Retinal pigment epithelial cell (primary cell): ENCODE data around the gene FYCO1.

Experiments
- DNase-seq: peaks from one replicate; pipeline ENCODE4 v3.0.0-alpha.2; 2010; ENCODE audit warnings: low read depth
- H3K4me3 ChIP-seq: 2 replicates; pipeline ENCODE4 v1.5.1; 2011; ENCODE audit warnings: mild to moderate bottlenecking, low read length, control low read depth, moderate library complexity
- TF ChIP-seq, protein P1 (sequence below): conservative IDR thresholded peaks from 2 replicates; pipeline ENCODE4 v1.5.1; 2011; ENCODE audit warnings: low read depth, low read length, control low read depth, inconsistent platforms

The FYCO1 gene

DNA sequence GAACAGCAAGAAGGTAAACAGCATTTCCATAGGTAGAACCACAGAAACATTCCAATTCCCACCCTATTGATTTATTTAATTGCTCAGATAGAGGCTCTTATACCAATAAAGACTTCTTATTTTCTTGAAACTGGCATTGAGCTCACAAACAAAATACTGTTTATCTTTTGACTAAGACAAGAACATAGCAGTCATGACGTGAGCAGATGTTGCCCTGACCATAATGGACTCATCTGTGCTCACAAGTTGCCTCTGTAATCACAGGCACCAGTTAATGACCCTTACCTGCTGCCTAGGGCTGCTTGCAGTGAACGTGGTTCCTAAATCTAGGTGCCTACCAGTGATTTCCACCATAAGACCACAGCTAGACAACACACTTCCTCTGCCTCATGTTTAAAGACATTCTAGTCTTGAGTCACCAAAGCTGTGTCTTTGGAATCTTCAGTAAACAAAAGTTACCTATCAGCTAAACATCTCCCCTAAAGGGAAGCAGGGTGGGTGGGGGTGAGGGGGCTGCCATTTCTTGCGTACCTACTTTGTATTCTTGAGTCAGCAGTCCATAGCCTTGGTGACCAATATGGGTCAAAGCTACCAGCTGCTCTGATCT is 2.1 kb downstream of the FYCO1 start:
- DNase-seq: no peak
- H3K4me3 ChIP-seq: no peak overlapping the region
- TF ChIP-seq, protein P1, sequence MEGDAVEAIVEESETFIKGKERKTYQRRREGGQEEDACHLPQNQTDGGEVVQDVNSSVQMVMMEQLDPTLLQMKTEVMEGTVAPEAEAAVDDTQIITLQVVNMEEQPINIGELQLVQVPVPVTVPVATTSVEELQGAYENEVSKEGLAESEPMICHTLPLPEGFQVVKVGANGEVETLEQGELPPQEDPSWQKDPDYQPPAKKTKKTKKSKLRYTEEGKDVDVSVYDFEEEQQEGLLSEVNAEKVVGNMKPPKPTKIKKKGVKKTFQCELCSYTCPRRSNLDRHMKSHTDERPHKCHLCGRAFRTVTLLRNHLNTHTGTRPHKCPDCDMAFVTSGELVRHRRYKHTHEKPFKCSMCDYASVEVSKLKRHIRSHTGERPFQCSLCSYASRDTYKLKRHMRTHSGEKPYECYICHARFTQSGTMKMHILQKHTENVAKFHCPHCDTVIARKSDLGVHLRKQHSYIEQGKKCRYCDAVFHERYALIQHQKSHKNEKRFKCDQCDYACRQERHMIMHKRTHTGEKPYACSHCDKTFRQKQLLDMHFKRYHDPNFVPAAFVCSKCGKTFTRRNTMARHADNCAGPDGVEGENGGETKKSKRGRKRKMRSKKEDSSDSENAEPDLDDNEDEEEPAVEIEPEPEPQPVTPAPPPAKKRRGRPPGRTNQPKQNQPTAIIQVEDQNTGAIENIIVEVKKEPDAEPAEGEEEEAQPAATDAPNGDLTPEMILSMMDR: no peak

DNA sequence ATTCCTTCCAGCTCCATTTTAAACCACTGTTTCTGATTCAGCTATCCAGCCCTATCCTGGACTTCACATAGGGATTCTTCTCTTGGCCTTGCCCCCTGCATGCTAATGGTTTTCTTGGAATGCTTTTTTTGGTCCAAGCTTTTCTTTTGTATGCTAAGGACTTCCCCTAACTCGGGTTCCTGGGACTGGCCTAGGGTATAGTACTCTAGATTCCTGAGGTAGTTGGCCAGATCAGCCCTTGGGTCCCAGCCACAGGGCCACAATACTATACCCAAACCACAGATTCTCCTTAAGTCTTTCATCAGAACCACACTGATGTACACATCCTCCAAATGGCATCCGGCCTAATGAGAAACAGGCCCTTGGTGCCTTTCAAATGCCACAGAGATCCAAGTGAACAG is 2.8 kb downstream of the FYCO1 start:
- H3K4me3 ChIP-seq: no peak overlapping the region
- TF ChIP-seq, protein P1: no peak
- no peak for DNase-seq

DNA sequence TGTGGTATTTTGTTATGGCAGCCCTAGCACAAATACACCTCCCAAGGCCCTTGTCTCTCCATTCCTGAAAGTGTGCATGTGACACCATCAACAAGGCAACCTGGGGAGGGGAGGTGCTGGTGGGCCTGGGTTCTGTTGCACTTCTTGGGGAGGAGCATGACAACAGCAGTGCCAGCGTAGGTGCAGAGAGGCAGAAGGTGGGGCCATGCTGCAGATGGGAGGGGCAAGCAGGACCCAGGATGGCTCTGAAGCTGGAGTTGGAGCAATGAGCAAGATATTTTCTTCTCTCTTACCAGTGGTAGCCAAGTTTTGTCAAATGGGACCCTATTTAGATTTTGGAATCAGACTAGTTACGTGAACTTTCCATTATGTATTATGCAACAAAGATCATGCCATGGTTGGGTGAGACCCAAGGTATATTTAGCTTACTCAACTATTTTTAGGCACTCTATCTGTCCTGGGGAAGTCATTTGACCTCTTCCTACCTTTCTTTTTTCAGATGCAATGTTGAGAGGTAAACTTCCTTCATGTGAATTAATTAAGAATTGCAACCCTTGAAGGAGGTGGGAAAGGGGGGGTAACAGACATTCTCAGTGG is 3.4 kb downstream of the FYCO1 start:
- no peak overlapping the region for H3K4me3 ChIP-seq
- DNase-seq: no peak
- TF ChIP-seq, protein P1: no peak

DNA sequence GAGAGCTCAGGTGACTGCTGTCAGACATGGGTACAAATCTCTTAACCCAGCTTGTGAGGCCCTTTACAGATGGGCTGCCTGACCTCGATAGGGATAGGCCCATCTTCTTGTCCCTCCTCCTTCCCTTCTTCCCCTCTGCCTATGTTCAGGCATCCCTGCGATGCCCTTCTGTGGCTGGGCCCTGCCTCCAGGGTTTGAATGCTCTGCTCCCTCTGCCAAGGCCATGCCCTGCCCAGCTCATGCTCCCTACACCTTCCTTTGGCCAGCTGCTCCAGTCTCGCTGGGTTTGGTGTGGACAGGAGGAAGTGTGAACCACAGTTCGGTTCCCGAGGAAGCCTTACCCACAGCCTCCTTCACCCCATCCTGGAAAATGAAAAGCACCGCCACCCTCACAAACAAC is 4.3 kb downstream of the FYCO1 start:
- no peak for DNase-seq
- H3K4me3 ChIP-seq: no peak overlapping the region
- TF ChIP-seq, protein P1: no peak

DNA sequence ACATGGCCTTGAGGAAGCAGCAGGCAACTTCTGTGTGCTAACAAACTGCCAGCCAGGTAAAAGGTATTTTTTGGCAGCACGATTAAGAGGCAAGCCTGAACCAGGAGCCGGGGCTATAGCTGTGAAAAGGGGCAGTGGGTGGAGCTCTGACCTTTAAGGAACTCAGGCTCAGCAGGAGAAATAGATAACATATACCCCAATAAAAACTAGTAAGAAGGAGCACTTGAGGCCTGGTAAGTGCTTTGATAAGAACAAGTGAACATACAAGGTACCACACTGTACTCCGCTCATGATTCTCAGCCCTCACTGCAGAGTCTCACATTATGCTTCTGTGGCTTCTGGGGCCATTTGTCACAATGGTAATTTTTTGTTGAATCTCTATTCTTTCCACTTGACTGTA is 5.4 kb downstream of the FYCO1 start:
- H3K4me3 ChIP-seq: no peak overlapping the region
- TF ChIP-seq, protein P1: no peak
- no peak for DNase-seq

DNA sequence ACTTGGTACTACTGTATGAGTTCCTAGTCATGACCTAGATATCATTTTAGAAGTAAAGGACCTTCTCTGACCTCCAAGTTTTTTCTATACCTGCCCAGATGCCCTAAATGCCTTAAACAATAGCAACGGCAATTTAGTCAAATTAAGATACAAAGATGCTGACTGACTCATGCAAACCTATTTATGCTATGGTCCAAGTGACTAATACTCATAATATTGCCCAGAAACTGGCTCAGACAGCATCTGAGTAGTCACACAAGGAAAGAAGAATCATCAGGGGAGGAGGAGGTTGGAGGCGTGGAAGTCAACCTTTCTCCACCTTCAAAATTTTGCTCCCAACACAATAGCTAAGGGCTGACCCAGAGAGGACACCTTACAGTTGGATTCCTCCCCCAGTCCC is 6.8 kb downstream of the FYCO1 start:
- TF ChIP-seq, protein P1: no peak
- H3K4me3 ChIP-seq: no peak overlapping the region
- no peak for DNase-seq

DNA sequence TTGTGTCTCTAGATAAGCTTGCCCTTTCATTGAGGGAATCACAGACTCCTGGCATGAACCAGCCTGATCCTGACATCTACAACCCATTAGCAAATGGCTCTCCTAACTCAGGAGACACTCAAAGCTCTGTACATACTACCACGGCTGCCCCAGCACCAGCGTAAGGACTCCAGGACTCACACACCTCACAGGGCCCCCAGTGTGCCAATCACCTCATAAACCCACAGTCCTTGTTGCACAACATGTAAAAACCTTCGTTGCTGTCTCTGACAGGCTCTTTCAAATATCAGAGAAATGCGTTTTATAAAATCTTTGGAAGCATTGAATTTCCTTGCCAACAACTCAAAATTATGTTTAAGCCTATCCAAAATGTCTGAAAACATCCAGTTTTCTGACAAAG is 7.3 kb downstream of the FYCO1 start:
- no peak overlapping the region for H3K4me3 ChIP-seq
- DNase-seq: no peak
- TF ChIP-seq, protein P1: no peak
